K562 (cell line): Measurements from ENCODE around the gene MGST2. TPM values are rescaled to one million over a fixed set of nuclear protein-coding genes. Genes with fewer than 3 reads are reported as not detected.

ENCODE experiments used
- ATAC-seq: fragments of 200-7000 bp; cut with Tn5 transposase; 3 replicates; pipeline ENCODE4 v1.9.1; 2020; ENCODE audit warnings: moderate library complexity
- BruUV-seq: library from RNA; stranded (reverse); fragments of 400-500 nt; replicated peaks from 2 replicates; lab custom pipeline; 2021; lab: Mats Ljungman, UMichigan
- CTCF ChIA-PET: fragments of 300-600 bp; formaldehyde crosslinking; extraction: SDS; loops from one replicate; lab custom pipeline; 2021; ENCODE audit warnings: low intra/inter-chr PET ratio; lab: Yijun Ruan, JAX
- POLR2A ChIA-PET: fragments of 300-600, 350-650 bp; sonication (Branson Sonifier 250); formaldehyde crosslinking; extraction: SDS; loops from one replicate; lab custom pipeline; 2021; ENCODE audit warnings: antibody characterized with exemption, inconsistent platforms; lab: Yijun Ruan, JAX
- DNase-seq, 4 experiments: peaks; one replicate each; pipeline versions ENCODE4 v3.0.0 to v3.0.0-alpha.2; 2011 to 2018; ENCODE audit warnings: low spot score in 3 of 4, mixed read lengths in 3 of 4; ENCODE audit errors: extremely low read depth in 1 of 4
- FAIRE-seq: peaks from 2 replicates; lab custom pipeline; 2011; peaks lifted over from hg19 to GRCh38; lab: Jason Lieb, UNC
- H2AFZ ChIP-seq: 2 replicates; pipeline ENCODE4 v1.6.0; 2011; ENCODE audit warnings: low read depth, low read length, control low read depth, inconsistent platforms
- H3K27ac ChIP-seq: fragments of 200-600 bp; 3 replicates; pipeline ENCODE4 v1.8.0; 2011; ENCODE audit warnings: low read depth, mild to moderate bottlenecking, control low read depth, inconsistent platforms, low read length, moderate library complexity, mixed read lengths; ENCODE audit errors: extremely low read depth
- H3K27me3 ChIP-seq, 2 experiments: fragments of 300-600 bp in 1 of 2; 2 replicates in 1 of 2; 3 replicates in 1 of 2; pipeline versions ENCODE4 v1.6.0 to v1.8.0; 2011; ENCODE audit warnings: inconsistent platforms in 2 of 2, low read length in 2 of 2, mild to moderate bottlenecking in 1 of 2, mixed read lengths in 1 of 2, moderate library complexity in 1 of 2; ENCODE audit not compliant: control insufficient read depth in 2 of 2, insufficient read depth in 2 of 2
- H3K36me3 ChIP-seq: fragments of 300-600 bp; 3 replicates; pipeline ENCODE4 v1.8.0; 2011; ENCODE audit warnings: mild to moderate bottlenecking, low read length, inconsistent platforms; ENCODE audit not compliant: control insufficient read depth, insufficient read depth
- H3K4me1 ChIP-seq, 2 experiments: fragments of 200-600 bp in 1 of 2; replicated peaks in 1 of 2; 2 replicates in 1 of 2; 3 replicates in 1 of 2; pipeline versions ENCODE4 v1.5.1 to v1.8.0; 2011; ENCODE audit warnings: inconsistent platforms in 2 of 2, low read length in 2 of 2, mild to moderate bottlenecking in 1 of 2, mixed read lengths in 1 of 2, moderate library complexity in 1 of 2; ENCODE audit not compliant: control insufficient read depth in 2 of 2, insufficient read depth in 2 of 2
- H3K4me2 ChIP-seq: 2 replicates; pipeline ENCODE4 v1.6.1; 2011; ENCODE audit warnings: low read length, control low read depth, inconsistent platforms, mixed read lengths; ENCODE audit not compliant: insufficient read depth
- H3K4me3 ChIP-seq: fragments of 200-600 bp; sonication (generic), shearing (Covaris generic); 2 replicates; pipeline ENCODE4 v1.5.1; 2016; ENCODE audit warnings: control low read depth, inconsistent platforms
- H3K79me2 ChIP-seq: fragments of 200-600 bp; 3 replicates; pipeline ENCODE4 v1.8.0; 2011; ENCODE audit warnings: low read length, inconsistent platforms; ENCODE audit not compliant: control insufficient read depth, insufficient read depth
- H3K9ac ChIP-seq, 2 experiments: 2 replicates each; pipeline versions ENCODE4 v1.6.0 to v1.6.1; 2011; ENCODE audit warnings: low read depth in 2 of 2, low read length in 2 of 2, control low read depth in 1 of 2, inconsistent platforms in 1 of 2, mild to moderate bottlenecking in 1 of 2, mixed read lengths in 1 of 2; ENCODE audit not compliant: insufficient read depth in 1 of 2
- H3K9me1 ChIP-seq: one replicate; pipeline ENCODE4 v1.6.0; 2011; ENCODE audit warnings: inconsistent platforms, mild to moderate bottlenecking, low read length, moderate library complexity; ENCODE audit not compliant: control insufficient read depth, insufficient read depth
- H3K9me3 ChIP-seq: replicated peaks from 2 replicates; pipeline ENCODE4 v1.5.1; 2011; ENCODE audit warnings: low read depth, low read length, inconsistent platforms; ENCODE audit not compliant: control insufficient read depth, insufficient read depth
- H4K20me1 ChIP-seq: replicated peaks from 2 replicates; pipeline ENCODE4 v1.6.1; 2011; ENCODE audit warnings: low read length, inconsistent platforms, mixed read lengths; ENCODE audit not compliant: control insufficient read depth, insufficient read depth
- BHLHE40 ChIP-seq: IDR thresholded peaks from 2 replicates; pipeline ENCODE4 v1.6.1; 2011; ENCODE audit warnings: low read length, improper control_type of control experiment
- CHD2 ChIP-seq: IDR thresholded peaks from 2 replicates; pipeline ENCODE4 v1.6.1; 2011; ENCODE audit warnings: low read depth, low read length
- COPS2 ChIP-seq: fragments of 450-650 bp; conservative IDR thresholded peaks from 2 replicates; pipeline ENCODE4 v1.6.1; 2016; ENCODE audit warnings: mild to moderate bottlenecking, moderate library complexity
- HDGF ChIP-seq: fragments of 450-650 bp; IDR thresholded peaks from 2 replicates; pipeline ENCODE4 v1.6.1; 2016
- MBD2 ChIP-seq: sonication (generic); IDR thresholded peaks from 2 replicates; pipeline ENCODE4 v1.6.1; 2016; ENCODE audit warnings: low read depth, borderline replicate concordance
- MTA3 ChIP-seq: fragments of 450-650 bp; formaldehyde crosslinking; IDR thresholded peaks from 2 replicates; pipeline ENCODE4 v1.6.1; 2017; ENCODE audit warnings: mild to moderate bottlenecking, borderline replicate concordance
- SMARCB1 ChIP-seq: IDR thresholded peaks from 2 replicates; pipeline ENCODE4 v1.6.1; 2011; ENCODE audit warnings: improper control_type of control experiment, low read depth; ENCODE audit not compliant: insufficient read length
- XRCC5 ChIP-seq: fragments of 200-400 bp; formaldehyde crosslinking; IDR thresholded peaks from 2 replicates; pipeline ENCODE4 v1.6.1; 2017; ENCODE audit warnings: low read depth, mild to moderate bottlenecking, low read length
- ZBED1 ChIP-seq: IDR thresholded peaks from 2 replicates; pipeline ENCODE4 v1.6.1; 2014
- ZNF184 ChIP-seq: sonication (generic); formaldehyde crosslinking; IDR thresholded peaks from 2 replicates; pipeline ENCODE4 v1.5.0; 2020; ENCODE audit warnings: missing genetic modification reagents
- ZSCAN29 ChIP-seq: fragments of 450-650 bp; IDR thresholded peaks from 2 replicates; pipeline ENCODE4 v1.6.1; 2017
- WGBS: fragments of 100-300 bp; shearing (Covaris generic); methylation state at CpG from one replicate; pipeline ENCODE4 v1.1.6; 2016; ENCODE audit warnings: low coverage, mixed read lengths; ENCODE audit not compliant: insufficient coverage; ENCODE audit errors: missing lambda C conversion rate; 5-methylcytosine and 5-hydroxymethylcytosine counted together
- in situ Hi-C: fragments of 300-500 bp; cut with MboI; formaldehyde crosslinking; loops from 4 replicates; pipeline ENCODE4 v1.15.0; 2018; ENCODE audit warnings: inconsistent platforms, mixed read lengths
- intact Hi-C: fragments of 100-400 bp; cut with micrococcal nuclease; formaldehyde crosslinking; loops from 2 replicates; pipeline ENCODE4 v1.14.2; 2022
- polyA plus RNA-seq, 8 experiments: library from polyadenylated mRNA; depleted of rRNA in 4 of 8; stranded (reverse) in 5 of 8; unstranded in 3 of 8; fragments of >200 nt; fragmentation: Nextera tagmentation in 2 of 8; fragmentation: Illumina TruSeq in 1 of 8; extraction: Ambion mirVana in 2 of 8; extraction: Trizol in 1 of 8; gene quantifications; 2 replicates each; pipeline versions ENCODE4 v1.2.1 to v1.2.3, GENCODE V29; 2011 to 2014; ENCODE audit warnings: inconsistent platforms in 1 of 8, missing spikeins in 1 of 8
- total RNA-seq, 7 experiments: library from RNA; depleted of rRNA in 6 of 7; stranded (reverse); fragments of >200 nt in 6 of 7; fragmentation: Illumina TruSeq in 2 of 7; extraction: Trizol in 2 of 7; gene quantifications; 2 replicates each; pipeline versions ENCODE4 v1.2.1 to v1.2.3, GENCODE V29; 2011 to 2021; ENCODE audit warnings: low replicate concordance in 1 of 7
- TF ChIP-seq, protein P1 (sequence below): fragments of 450-650 bp; IDR thresholded peaks from 2 replicates; pipeline ENCODE4 v1.6.1; 2016; ENCODE audit warnings: borderline replicate concordance
- TF ChIP-seq, protein P2 (sequence below): fragments of 250-450 bp; sonication (Bioruptor Pico); IDR thresholded peaks from 2 replicates; pipeline ENCODE4 v1.5.0; 2021
- TF ChIP-seq, protein P3 (sequence below): sonication (generic); formaldehyde crosslinking; IDR thresholded peaks from 2 replicates; pipeline ENCODE4 v1.8.0; 2023; ENCODE audit warnings: mild to moderate bottlenecking, missing genetic modification reagents
- TF ChIP-seq, protein P4 (sequence below): fragments of 250-450 bp; sonication (Bioruptor Pico); IDR thresholded peaks from 2 replicates; pipeline ENCODE4 v1.6.1; 2021; ENCODE audit warnings: mild to moderate bottlenecking
- TF ChIP-seq, protein P5 (sequence below): sonication (generic); formaldehyde crosslinking; IDR thresholded peaks from 2 replicates; pipeline ENCODE4 v1.9.0; 2022; ENCODE audit warnings: mild to moderate bottlenecking, missing genetic modification reagents

MGST2 gene
- total and polyA plus RNA-seq, 9 of the 15 experiments (the other 6 are each of a cell fraction or from before 2014, with no cell fraction given), result 38.7 to 115 (median 84.6) TPM

DNA sequence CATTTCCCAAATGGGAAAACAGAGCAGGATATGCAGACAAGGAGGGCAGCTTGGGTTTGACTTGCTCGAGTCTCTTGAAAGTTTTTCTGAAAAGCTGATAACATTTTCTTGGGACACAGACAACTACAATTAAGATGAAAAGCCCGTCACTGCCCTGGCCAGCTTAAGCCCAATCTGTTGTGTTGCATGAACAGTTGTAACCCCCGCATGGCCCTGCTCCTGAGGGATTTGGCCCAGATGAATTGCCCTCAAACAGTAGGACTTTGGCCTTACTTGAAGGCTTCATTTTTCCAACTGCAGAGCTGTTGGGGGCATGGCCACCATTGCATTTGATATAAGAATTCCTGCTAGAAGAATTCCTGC lies 40.5 kb upstream of the MGST2 start (continued):
- TF ChIP-seq, protein P1, sequence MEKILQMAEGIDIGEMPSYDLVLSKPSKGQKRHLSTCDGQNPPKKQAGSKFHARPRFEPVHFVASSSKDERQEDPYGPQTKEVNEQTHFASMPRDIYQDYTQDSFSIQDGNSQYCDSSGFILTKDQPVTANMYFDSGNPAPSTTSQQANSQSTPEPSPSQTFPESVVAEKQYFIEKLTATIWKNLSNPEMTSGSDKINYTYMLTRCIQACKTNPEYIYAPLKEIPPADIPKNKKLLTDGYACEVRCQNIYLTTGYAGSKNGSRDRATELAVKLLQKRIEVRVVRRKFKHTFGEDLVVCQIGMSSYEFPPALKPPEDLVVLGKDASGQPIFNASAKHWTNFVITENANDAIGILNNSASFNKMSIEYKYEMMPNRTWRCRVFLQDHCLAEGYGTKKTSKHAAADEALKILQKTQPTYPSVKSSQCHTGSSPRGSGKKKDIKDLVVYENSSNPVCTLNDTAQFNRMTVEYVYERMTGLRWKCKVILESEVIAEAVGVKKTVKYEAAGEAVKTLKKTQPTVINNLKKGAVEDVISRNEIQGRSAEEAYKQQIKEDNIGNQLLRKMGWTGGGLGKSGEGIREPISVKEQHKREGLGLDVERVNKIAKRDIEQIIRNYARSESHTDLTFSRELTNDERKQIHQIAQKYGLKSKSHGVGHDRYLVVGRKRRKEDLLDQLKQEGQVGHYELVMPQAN, result no peak
- TF ChIP-seq, protein P2, sequence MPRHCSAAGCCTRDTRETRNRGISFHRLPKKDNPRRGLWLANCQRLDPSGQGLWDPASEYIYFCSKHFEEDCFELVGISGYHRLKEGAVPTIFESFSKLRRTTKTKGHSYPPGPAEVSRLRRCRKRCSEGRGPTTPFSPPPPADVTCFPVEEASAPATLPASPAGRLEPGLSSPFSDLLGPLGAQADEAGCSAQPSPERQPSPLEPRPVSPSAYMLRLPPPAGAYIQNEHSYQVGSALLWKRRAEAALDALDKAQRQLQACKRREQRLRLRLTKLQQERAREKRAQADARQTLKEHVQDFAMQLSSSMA (CRISPR knock-in tag), result no peak
- no peak for TF ChIP-seq XRCC5

DNA sequence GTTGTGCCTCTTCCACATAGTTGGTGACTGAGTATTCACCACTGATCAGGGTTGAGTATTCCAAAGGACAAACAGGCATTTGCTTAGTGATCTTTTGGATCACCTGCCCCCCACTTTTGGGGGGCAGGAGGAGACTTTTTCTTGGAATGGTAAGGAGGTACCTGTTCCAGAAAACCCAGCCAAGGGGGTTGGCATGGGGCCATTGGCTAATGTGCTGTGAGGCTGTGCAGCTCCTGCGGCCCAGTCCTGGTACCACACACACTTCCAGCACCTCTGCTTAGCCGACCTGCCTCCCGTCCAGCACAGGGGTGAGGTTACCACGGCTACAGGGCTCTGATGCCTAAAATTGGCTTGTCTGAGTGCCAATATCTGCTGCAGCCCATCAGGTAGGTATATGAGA lies 40.1 kb upstream of the MGST2 start:
- peaks cover 7 to 28% of the 10 kb centered on the region in 2 experiments; a peak in 4 of 5 replicates for H3K27me3 ChIP-seq
- H3K79me2 ChIP-seq, result no peaks in the 10 kb centered on the region
- FAIRE-seq, result no peak
- H4K20me1 ChIP-seq, result no peaks in the 10 kb centered on the region
- CTCF ChIA-PET, result no interaction called here
- intact Hi-C loops (no loop called here), in situ Hi-C loops (no loop called here)
- no peaks in the 10 kb centered on the region for H3K9me1 ChIP-seq
- no peak overlapping the region for H2AFZ ChIP-seq
- no peak overlapping the region for H3K4me3 ChIP-seq
- H3K27ac ChIP-seq, result no peak overlapping the region
- no peaks in the 10 kb centered on the region for H3K36me3 ChIP-seq
- H3K4me2 ChIP-seq, result no peak overlapping the region
- DNase-seq, result no peak
- H3K9me3 ChIP-seq, result no peaks in the 10 kb centered on the region
- POLR2A ChIA-PET, result no interaction called here
- BruUV-seq, result no TSS peak
- H3K4me1 ChIP-seq, result no peaks in the 10 kb centered on the region
- H3K9ac ChIP-seq, result no peak overlapping the region
- ATAC-seq, result no peak
- WGBS, result 2% methylated on average over 4 of the region's 4 CpGs
- no peak for TF ChIP-seq ZNF184 (CRISPR knock-in tag)
- TF ChIP-seq MBD2, result no peak
- no peak for TF ChIP-seq BHLHE40
- no peak for TF ChIP-seq ZSCAN29
- TF ChIP-seq CHD2, result no peak
- TF ChIP-seq, protein P3, sequence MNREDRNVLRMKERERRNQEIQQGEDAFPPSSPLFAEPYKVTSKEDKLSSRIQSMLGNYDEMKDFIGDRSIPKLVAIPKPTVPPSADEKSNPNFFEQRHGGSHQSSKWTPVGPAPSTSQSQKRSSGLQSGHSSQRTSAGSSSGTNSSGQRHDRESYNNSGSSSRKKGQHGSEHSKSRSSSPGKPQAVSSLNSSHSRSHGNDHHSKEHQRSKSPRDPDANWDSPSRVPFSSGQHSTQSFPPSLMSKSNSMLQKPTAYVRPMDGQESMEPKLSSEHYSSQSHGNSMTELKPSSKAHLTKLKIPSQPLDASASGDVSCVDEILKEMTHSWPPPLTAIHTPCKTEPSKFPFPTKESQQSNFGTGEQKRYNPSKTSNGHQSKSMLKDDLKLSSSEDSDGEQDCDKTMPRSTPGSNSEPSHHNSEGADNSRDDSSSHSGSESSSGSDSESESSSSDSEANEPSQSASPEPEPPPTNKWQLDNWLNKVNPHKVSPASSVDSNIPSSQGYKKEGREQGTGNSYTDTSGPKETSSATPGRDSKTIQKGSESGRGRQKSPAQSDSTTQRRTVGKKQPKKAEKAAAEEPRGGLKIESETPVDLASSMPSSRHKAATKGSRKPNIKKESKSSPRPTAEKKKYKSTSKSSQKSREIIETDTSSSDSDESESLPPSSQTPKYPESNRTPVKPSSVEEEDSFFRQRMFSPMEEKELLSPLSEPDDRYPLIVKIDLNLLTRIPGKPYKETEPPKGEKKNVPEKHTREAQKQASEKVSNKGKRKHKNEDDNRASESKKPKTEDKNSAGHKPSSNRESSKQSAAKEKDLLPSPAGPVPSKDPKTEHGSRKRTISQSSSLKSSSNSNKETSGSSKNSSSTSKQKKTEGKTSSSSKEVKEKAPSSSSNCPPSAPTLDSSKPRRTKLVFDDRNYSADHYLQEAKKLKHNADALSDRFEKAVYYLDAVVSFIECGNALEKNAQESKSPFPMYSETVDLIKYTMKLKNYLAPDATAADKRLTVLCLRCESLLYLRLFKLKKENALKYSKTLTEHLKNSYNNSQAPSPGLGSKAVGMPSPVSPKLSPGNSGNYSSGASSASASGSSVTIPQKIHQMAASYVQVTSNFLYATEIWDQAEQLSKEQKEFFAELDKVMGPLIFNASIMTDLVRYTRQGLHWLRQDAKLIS, result no peak
- TF ChIP-seq COPS2, result no peak
- TF ChIP-seq HDGF, result no peak
- no peak for TF ChIP-seq ZBED1
- no peak for TF ChIP-seq SMARCB1
- TF ChIP-seq, protein P4, sequence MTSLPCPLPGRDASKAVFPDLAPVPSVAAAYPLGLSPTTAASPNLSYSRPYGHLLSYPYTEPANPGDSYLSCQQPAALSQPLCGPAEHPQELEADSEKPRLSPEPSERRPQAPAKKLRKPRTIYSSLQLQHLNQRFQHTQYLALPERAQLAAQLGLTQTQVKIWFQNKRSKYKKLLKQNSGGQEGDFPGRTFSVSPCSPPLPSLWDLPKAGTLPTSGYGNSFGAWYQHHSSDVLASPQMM (CRISPR knock-in tag), result no peak
- TF ChIP-seq MTA3, result no peak
- TF ChIP-seq, protein P5, sequence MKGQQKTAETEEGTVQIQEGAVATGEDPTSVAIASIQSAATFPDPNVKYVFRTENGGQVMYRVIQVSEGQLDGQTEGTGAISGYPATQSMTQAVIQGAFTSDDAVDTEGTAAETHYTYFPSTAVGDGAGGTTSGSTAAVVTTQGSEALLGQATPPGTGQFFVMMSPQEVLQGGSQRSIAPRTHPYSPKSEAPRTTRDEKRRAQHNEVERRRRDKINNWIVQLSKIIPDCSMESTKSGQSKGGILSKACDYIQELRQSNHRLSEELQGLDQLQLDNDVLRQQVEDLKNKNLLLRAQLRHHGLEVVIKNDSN, result no peak
